Measurements from ENCODE around the gene CD209. TPM values are rescaled to one million over a fixed set of nuclear protein-coding genes. Genes with fewer than 3 reads are reported as not detected.

The CD209 gene
- total and polyA plus RNA-seq, 9 of the 15 experiments (the other 6 are each of a cell fraction or from before 2014, with no cell fraction given) = 0.01 TPM; not detected in 8

GRCh38 chr19:7738023-7738422, 9.3 kb downstream of the CD209 start:
- Histone ChIP-seq H3K27ac (ENCODE audit: extremely low read depth, low read depth, low read length) (no peak overlapping the region), H3K9me3 (replicated peaks; ENCODE audit: control insufficient read depth, insufficient read depth, low read depth, low read length) (0 out of 2 replicates have a peak, but pooled peaks cover 3% of the 10 kb centered on the region), H3K9ac (ENCODE audit: insufficient read depth in 1 of 2, low read depth in 2 of 2, low read length in 2 of 2) (no peak overlapping the region), H2AFZ (ENCODE audit: low read depth, low read length) (no peak overlapping the region), H3K79me2 (ENCODE audit: control insufficient read depth, insufficient read depth, low read length) (no peaks in the 10 kb centered on the region), H3K4me2 (ENCODE audit: insufficient read depth, low read length) (no peak overlapping the region), H3K36me3 (ENCODE audit: control insufficient read depth, insufficient read depth, low read length) (no peaks in the 10 kb centered on the region), H3K27me3 (ENCODE audit: control insufficient read depth in 2 of 2, insufficient read depth in 2 of 2, low read length in 2 of 2) (peaks cover 6 to 14% of the 10 kb centered on the region in 2 experiments; a peak in 4 of 5 replicates), H3K4me1 (replicated peaks in 1 of 2; ENCODE audit: control insufficient read depth in 2 of 2, insufficient read depth in 2 of 2, low read length in 2 of 2) (peaks cover 0 to 2% of the 10 kb centered on the region in 2 experiments; a peak in 3 of 5 replicates), H3K9me1 (ENCODE audit: control insufficient read depth, insufficient read depth, low read length) (no peaks in the 10 kb centered on the region), H3K4me3 (no peak overlapping the region), H4K20me1 (replicated peaks; ENCODE audit: control insufficient read depth, insufficient read depth, low read length) (no peaks in the 10 kb centered on the region)
- 0% methylated on average over 7 of the region's 7 CpGs for WGBS (ENCODE audit: insufficient coverage, low coverage, missing lambda C conversion rate)
- FAIRE-seq = no peak
- no TSS peak for BruUV-seq (replicated peaks)
- in situ Hi-C loops (cut with MboI) = no loop called here
- ChIA-PET CTCF (ENCODE audit: low intra/inter-chr PET ratio) (no interaction called here), POLR2A (no interaction called here)
- ATAC-seq = no peak
- no peak for DNase-seq (ENCODE audit: extremely low read depth in 1 of 4, low spot score in 3 of 4)
- intact Hi-C loops (cut with micrococcal nuclease) = no loop called here
- TF ChIP-seq IRF2 (CRISPR knock-in tag; IDR thresholded peaks at IDR 0.05) = no peak
- TF ChIP-seq RREB1 (CRISPR knock-in tag; IDR thresholded peaks at IDR 0.05) = no peak
- no peak for TF ChIP-seq HIVEP1 (CRISPR knock-in tag; IDR thresholded peaks at IDR 0.05)
- TF ChIP-seq AFF1 (IDR thresholded peaks at IDR 0.05; ENCODE audit: low read depth in 1 of 2, partially characterized antibody in 2 of 2) = no peak
- no peak for TF ChIP-seq KLF16 (IDR thresholded peaks at IDR 0.05)
- TF ChIP-seq ZNF76 (CRISPR knock-in tag; IDR thresholded peaks at IDR 0.05; ENCODE audit: borderline replicate concordance) = no peak
- TF ChIP-seq CCNT2 (IDR thresholded peaks at IDR 0.05; ENCODE audit: borderline replicate concordance, extremely low read depth, insufficient read length, low read depth, low read length) = no peak
- TF ChIP-seq ZNF23 (CRISPR knock-in tag; IDR thresholded peaks at IDR 0.05) = no peak
- no peak for TF ChIP-seq CBFA2T2 (conservative IDR thresholded peaks at IDR 0.05)
- TF ChIP-seq GATA2 (CRISPR knock-in tag; IDR thresholded peaks at IDR 0.05) = no peak
- no peak for TF ChIP-seq HMGN3 (IDR thresholded peaks at IDR 0.05; ENCODE audit: borderline replicate concordance, extremely low read depth, insufficient read length, low read depth, low read length)
- no peak for TF ChIP-seq BCL6 (CRISPR knock-in tag; IDR thresholded peaks at IDR 0.05)
- no peak for TF ChIP-seq ZNF79 (CRISPR knock-in tag; IDR thresholded peaks at IDR 0.05; ENCODE audit: low read depth)
- TF ChIP-seq ZNF778 (CRISPR knock-in tag; IDR thresholded peaks at IDR 0.05) = no peak
- no peak for TF ChIP-seq NELFE (IDR thresholded peaks at IDR 0.05; ENCODE audit: insufficient read depth, insufficient read length)

Data from K562 (cell line).